ENCODE measurements around the gene PDGFA. TPM values are rescaled to one million over a fixed set of nuclear protein-coding genes. Genes with fewer than 3 reads are reported as not detected.

PDGFA gene
- polyA plus RNA-seq, 1 donor (not counting 4 experiments of a cell fraction or from before 2014, with no cell fraction given), result 14.8 TPM

DNA sequence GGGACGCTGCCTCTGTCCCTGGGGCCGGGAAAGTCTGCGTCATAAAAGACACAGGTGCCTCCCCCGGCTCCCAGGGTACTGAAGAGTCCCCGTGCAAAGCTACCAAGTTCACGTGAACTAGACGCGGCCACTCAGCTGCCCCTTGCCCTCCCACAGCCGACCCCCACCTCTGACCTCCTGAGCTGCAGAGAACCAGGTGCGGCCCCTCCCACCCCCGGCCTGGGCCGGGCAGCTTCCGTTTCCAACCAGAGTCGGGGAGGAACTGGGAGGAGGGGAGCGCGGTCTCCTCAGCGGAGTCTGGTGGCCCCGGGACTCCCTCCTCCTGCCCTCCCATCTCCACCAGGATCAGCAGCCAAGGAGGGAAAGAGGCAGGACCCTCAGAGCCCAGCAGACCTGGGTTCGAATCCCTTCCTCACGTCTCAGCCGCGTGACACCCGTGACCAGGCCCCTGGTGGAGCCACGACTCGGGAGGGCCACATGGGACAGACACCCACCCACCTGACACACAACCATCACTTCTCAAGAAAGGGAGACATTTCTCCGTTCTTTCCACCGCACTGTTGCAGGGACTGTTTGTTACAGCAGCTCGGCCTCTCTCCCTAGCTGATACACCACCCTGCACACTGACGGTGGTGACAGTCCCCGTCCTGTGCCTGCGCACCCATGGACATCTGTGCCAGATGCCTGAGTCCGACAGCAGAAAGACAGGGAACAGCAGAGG is 37.4 kb upstream of the PDGFA start:
- H3K9me1 ChIP-seq (ENCODE audit: control insufficient read depth, extremely low read depth, insufficient read depth, low read length), result no peaks in the 10 kb centered on the region
- H3K27me3 ChIP-seq (ENCODE audit: control insufficient read depth, extremely low read depth, insufficient read depth, low read length), result no peaks in the 10 kb centered on the region
- no peak overlapping the region for H3K4me3 ChIP-seq (ENCODE audit: control insufficient read depth in 2 of 3, extremely low read depth in 1 of 3, insufficient read depth in 2 of 3, low read depth in 1 of 3, low read length in 3 of 3)
- no peak overlapping the region for H3K27ac ChIP-seq (ENCODE audit: control insufficient read depth, insufficient read depth, low read length)
- no peak overlapping the region for H2AFZ ChIP-seq (ENCODE audit: control insufficient read depth, low read length)
- no peaks in the 10 kb centered on the region for H3K36me3 ChIP-seq (ENCODE audit: control insufficient read depth in 2 of 2, extremely low read depth in 1 of 2, insufficient read depth in 2 of 2, low read length in 2 of 2)
- no peaks in the 10 kb centered on the region for H3K9me3 ChIP-seq (ENCODE audit: control insufficient read depth, low read depth, low read length)
- FAIRE-seq (no peak), DNase-seq (ENCODE audit: low read depth, low spot score) (no peak)
- dilution Hi-C loops (cut with MboI; ENCODE audit: extremely low pct_ligation_motif_present, low sequenced_read_pairs), result no loop called here
- no peak overlapping the region for H3K4me2 ChIP-seq (ENCODE audit: control insufficient read depth, extremely low read depth, insufficient read depth, low read depth, low read length)
- TF ChIP-seq, protein P1, sequence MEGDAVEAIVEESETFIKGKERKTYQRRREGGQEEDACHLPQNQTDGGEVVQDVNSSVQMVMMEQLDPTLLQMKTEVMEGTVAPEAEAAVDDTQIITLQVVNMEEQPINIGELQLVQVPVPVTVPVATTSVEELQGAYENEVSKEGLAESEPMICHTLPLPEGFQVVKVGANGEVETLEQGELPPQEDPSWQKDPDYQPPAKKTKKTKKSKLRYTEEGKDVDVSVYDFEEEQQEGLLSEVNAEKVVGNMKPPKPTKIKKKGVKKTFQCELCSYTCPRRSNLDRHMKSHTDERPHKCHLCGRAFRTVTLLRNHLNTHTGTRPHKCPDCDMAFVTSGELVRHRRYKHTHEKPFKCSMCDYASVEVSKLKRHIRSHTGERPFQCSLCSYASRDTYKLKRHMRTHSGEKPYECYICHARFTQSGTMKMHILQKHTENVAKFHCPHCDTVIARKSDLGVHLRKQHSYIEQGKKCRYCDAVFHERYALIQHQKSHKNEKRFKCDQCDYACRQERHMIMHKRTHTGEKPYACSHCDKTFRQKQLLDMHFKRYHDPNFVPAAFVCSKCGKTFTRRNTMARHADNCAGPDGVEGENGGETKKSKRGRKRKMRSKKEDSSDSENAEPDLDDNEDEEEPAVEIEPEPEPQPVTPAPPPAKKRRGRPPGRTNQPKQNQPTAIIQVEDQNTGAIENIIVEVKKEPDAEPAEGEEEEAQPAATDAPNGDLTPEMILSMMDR (optimal IDR thresholded peaks at IDR 0.05 in 1 of 3, IDR thresholded peaks at IDR 0.05 in 1 of 3, conservative IDR thresholded peaks at IDR 0.05 in 1 of 3; ENCODE audit: extremely low read depth in 1 of 3, insufficient read depth in 2 of 3, low read length in 3 of 3), result no peak
- TF ChIP-seq EZH2 (IDR thresholded peaks at IDR 0.05; ENCODE audit: low read length), result no peak
- no peaks in the 10 kb centered on the region for H3K79me2 ChIP-seq (ENCODE audit: control insufficient read depth, insufficient read depth, low read length)
- H4K20me1 ChIP-seq (ENCODE audit: control insufficient read depth, extremely low read depth, insufficient read depth, low read length), result no peaks in the 10 kb centered on the region
- H3K4me1 ChIP-seq (ENCODE audit: control insufficient read depth, extremely low read depth, insufficient read depth, low read length), result no peaks in the 10 kb centered on the region
- H3K9ac ChIP-seq (ENCODE audit: control insufficient read depth, extremely low read depth, insufficient read depth, low read length), result no peak overlapping the region

DNA sequence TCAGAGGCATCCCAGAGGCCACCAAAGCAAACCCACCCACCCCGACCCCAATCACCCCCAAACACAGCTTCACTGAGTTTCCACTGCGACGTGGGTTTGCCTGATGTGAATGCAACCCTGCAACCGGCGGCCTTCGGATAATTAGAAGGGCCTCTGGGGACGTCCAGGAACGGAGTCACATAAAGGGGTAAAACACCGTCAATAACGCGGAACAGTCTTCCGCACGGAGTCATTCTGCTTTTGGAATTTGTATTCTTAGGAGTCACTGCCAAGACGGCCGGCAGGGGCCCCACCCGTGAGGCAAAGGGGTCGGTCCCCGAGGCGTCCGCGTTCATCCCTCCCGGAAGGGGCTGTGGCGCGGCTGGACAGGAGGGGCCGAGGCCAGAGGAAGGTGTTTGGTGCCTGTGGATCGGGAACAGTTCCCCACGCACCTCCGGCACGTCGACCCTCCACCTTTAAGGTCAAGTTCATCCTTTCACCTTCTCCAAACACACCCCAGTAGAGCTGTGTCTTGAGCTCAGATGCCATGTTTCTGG is 36.7 kb upstream of the PDGFA start:
- no peaks in the 10 kb centered on the region for H4K20me1 ChIP-seq (ENCODE audit: control insufficient read depth, extremely low read depth, insufficient read depth, low read length)
- dilution Hi-C loops (cut with MboI; ENCODE audit: extremely low pct_ligation_motif_present, low sequenced_read_pairs), result no loop called here

More for the DNA sequence above, 36.7 kb upstream of the PDGFA start:
- H3K9me1 ChIP-seq (ENCODE audit: control insufficient read depth, extremely low read depth, insufficient read depth, low read length), result no peaks in the 10 kb centered on the region
- no peaks in the 10 kb centered on the region for H3K36me3 ChIP-seq (ENCODE audit: control insufficient read depth in 2 of 2, extremely low read depth in 1 of 2, insufficient read depth in 2 of 2, low read length in 2 of 2)
- no peak for FAIRE-seq
- no peak overlapping the region for H3K4me3 ChIP-seq (ENCODE audit: control insufficient read depth in 2 of 3, extremely low read depth in 1 of 3, insufficient read depth in 2 of 3, low read depth in 1 of 3, low read length in 3 of 3)
- no peaks in the 10 kb centered on the region for H3K27me3 ChIP-seq (ENCODE audit: control insufficient read depth, extremely low read depth, insufficient read depth, low read length)
- H3K4me2 ChIP-seq (ENCODE audit: control insufficient read depth, extremely low read depth, insufficient read depth, low read depth, low read length), result no peak overlapping the region
- DNase-seq (ENCODE audit: low read depth, low spot score), result no peak
- no peak overlapping the region for H2AFZ ChIP-seq (ENCODE audit: control insufficient read depth, low read length)
- H3K4me1 ChIP-seq (ENCODE audit: control insufficient read depth, extremely low read depth, insufficient read depth, low read length), result no peaks in the 10 kb centered on the region
- no peaks in the 10 kb centered on the region for H3K9me3 ChIP-seq (ENCODE audit: control insufficient read depth, low read depth, low read length)
- no peaks in the 10 kb centered on the region for H3K79me2 ChIP-seq (ENCODE audit: control insufficient read depth, insufficient read depth, low read length)
- H3K9ac ChIP-seq (ENCODE audit: control insufficient read depth, extremely low read depth, insufficient read depth, low read length), result no peak overlapping the region
- no peak for TF ChIP-seq EZH2 (IDR thresholded peaks at IDR 0.05; ENCODE audit: low read length)
- TF ChIP-seq, protein P1 (optimal IDR thresholded peaks at IDR 0.05 in 1 of 3, IDR thresholded peaks at IDR 0.05 in 1 of 3, conservative IDR thresholded peaks at IDR 0.05 in 1 of 3; ENCODE audit: extremely low read depth in 1 of 3, insufficient read depth in 2 of 3, low read length in 3 of 3), result no peak
- no peak overlapping the region for H3K27ac ChIP-seq (ENCODE audit: control insufficient read depth, insufficient read depth, low read length)
